ENCODE measurements around the gene SUPT20H.
"Not testable (repeated sequence)": the region's sequence is repeated elsewhere in the genome, so short reads cannot be mapped to it uniquely, and the experiment has no call there.

The SUPT20H gene

GRCh38 chr13:37069597-37070103 lies 10.2 kb upstream of the SUPT20H start:
- no peak for DNase-seq

GRCh38 chr13:37068962-37069361 lies 9.5 kb upstream of the SUPT20H start:
- DNase-seq = no peak

GRCh38 chr13:37067874-37068273 lies 8.4 kb upstream of the SUPT20H start:
- DNase-seq = no peak

GRCh38 chr13:37065890-37066526 lies 6.5 kb upstream of the SUPT20H start:
- DNase-seq = no peak

GRCh38 chr13:37059848-37060192 lies 332 bp upstream of the SUPT20H start:
- no peak for DNase-seq

- DNase-seq = not testable (repeated sequence)
These were observed 3.3 kb downstream of the SUPT20H start for GRCh38 chr13:37056228-37056627.

GRCh38 chr13:37053111-37053510 lies 6.4 kb downstream of the SUPT20H start:
- not testable (repeated sequence) for DNase-seq

- no peak for DNase-seq
These were observed 9.7 kb downstream of the SUPT20H start for GRCh38 chr13:37049810-37050209.

- DNase-seq = no peak
These were observed 11.6 kb downstream of the SUPT20H start for GRCh38 chr13:37047846-37048245.

- no peak for DNase-seq
These were observed 12.5 kb downstream of the SUPT20H start for GRCh38 chr13:37047032-37047431.

GRCh38 chr13:37046062-37046461 lies 13.4 kb downstream of the SUPT20H start:
- no peak for DNase-seq

- DNase-seq = no peak
These were observed 18.7 kb downstream of the SUPT20H start for GRCh38 chr13:37040789-37041188.

- no peak for DNase-seq
These were observed 19.6 kb downstream of the SUPT20H start for GRCh38 chr13:37039896-37040295.

GRCh38 chr13:37037241-37037640 lies 22.2 kb downstream of the SUPT20H start:
- DNase-seq = no peak

- peak; percentile 54 for DNase-seq
These were observed 29.9 kb downstream of the SUPT20H start for GRCh38 chr13:37029617-37030016.

- DNase-seq = no peak
These were observed 31.8 kb downstream of the SUPT20H start for GRCh38 chr13:37027639-37028038.

- DNase-seq = peak; percentile 8
These were observed 32.7 kb downstream of the SUPT20H start for GRCh38 chr13:37026771-37027170.

GRCh38 chr13:37023871-37024270 lies 35.6 kb downstream of the SUPT20H start:
- DNase-seq = peak; percentile 44

- no peak for DNase-seq
These were observed 44.9 kb downstream of the SUPT20H start for GRCh38 chr13:37014609-37015008.

- no peak for DNase-seq
These were observed 47.7 kb downstream of the SUPT20H start for GRCh38 chr13:37011788-37012187.

GRCh38 chr13:37011002-37011401 lies 48.5 kb downstream of the SUPT20H start:
- DNase-seq = no peak

GRCh38 chr13:37010424-37010823 lies 49.1 kb downstream of the SUPT20H start:
- no peak for DNase-seq

GRCh38 chr13:37009692-37010091 lies 49.8 kb downstream of the SUPT20H start:
- no peak for DNase-seq

- DNase-seq = no peak
These were observed 57.6 kb downstream of the SUPT20H start for GRCh38 chr13:37001921-37002250.

GRCh38 chr13:36999054-36999714 lies 60.3 kb downstream of the SUPT20H start, which contains the start of gene ALG5:
Gene ALG5, minus strand, starts transcription at chr13:36999340. Its CDS starts 40 bp downstream, at chr13:36999300.
- DNase-seq = peak; percentile 90
